Brain microvascular endothelial cell (primary cell): ENCODE measurements around the gene FTL.
A peak's percentile ranks its signal among the peaks of the same experiment; 100 is the strongest.

Experiments used
- DNase-seq: peaks from one replicate; pipeline ENCODE4 v3.0.0-alpha.2; 2020
- H3K27ac ChIP-seq: fragments of 250-450 bp; sonication (Bioruptor Pico); 2 replicates; pipeline ENCODE4 v1.5.1; 2020; ENCODE audit warnings: mild to moderate bottlenecking, moderate library complexity
- H3K27me3 ChIP-seq: fragments of 250-450 bp; sonication (Bioruptor Pico); replicated peaks from 2 replicates; pipeline ENCODE4 v1.5.1; 2020; ENCODE audit warnings: mild to moderate bottlenecking
- H3K36me3 ChIP-seq: fragments of 250-450 bp; sonication (Bioruptor Pico); replicated peaks from 2 replicates; pipeline ENCODE4 v1.5.1; 2020; ENCODE audit warnings: mild to moderate bottlenecking
- H3K4me3 ChIP-seq: 2 replicates; pipeline ENCODE4 v1.5.1; 2011; ENCODE audit warnings: low read depth, mild to moderate bottlenecking, control low read depth, low read length, moderate library complexity
- CTCF ChIP-seq: IDR thresholded peaks from 2 replicates; pipeline ENCODE4 v1.5.1; 2011; ENCODE audit warnings: low read depth, mild to moderate bottlenecking, moderate library complexity, low read length, control low read depth, inconsistent platforms; ENCODE audit errors: missing control alignments
- in situ Hi-C: cut with HindIII; loops from 2 replicates; pipeline ENCODE4 v1.10.0; 2017; ENCODE audit warnings: low sequenced_read_pairs, low pct_ligation_motif_present

FTL gene

DNA sequence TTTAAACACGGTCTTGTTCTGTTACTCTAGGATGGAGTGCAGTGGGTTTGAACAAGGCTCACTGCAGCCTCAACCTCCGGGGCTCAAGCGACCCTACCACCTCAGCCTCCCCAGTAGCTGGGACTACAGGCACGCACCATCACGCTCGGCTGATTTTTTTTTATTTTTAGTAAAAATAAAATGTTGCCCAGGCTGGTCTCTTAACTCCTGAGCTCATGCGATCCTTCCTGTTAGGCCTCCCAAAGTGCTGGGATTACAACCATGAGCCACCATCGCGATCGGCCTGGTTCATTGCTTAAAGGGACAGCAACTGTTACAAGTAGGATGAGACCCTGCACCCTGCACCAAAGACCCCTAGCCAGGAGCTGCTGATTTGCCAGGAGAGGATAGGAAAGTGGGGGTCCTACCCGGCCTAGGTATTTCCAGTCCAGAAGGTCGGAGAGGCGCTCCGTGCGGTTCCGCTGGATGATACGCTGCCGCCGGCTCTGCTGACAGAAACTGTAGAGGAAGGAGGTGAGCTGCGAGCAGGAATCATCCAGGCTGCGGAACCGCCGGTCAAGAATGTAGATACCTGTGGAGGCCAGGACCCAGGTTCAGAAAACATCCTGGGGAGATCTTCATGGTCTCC is 5.1 kb downstream of the FTL start:
- in situ Hi-C loops: no loop called here
- H3K27ac ChIP-seq: no peak overlapping the region
- no peak for TF ChIP-seq CTCF
- no peak overlapping the region for H3K4me3 ChIP-seq
- DNase-seq: no peak
- peaks cover 67% of the 10 kb centered on the region for H3K36me3 ChIP-seq
- no peaks in the 10 kb centered on the region for H3K27me3 ChIP-seq

GRCh38 chr19:48970923-48971395 is 5.8 kb downstream of the FTL start:
- in situ Hi-C loops: no loop called here
- H3K27ac ChIP-seq: no peak overlapping the region
- TF ChIP-seq CTCF: peak; percentile 97
- no peak overlapping the region for H3K4me3 ChIP-seq
- peaks cover 60% of the 10 kb centered on the region for H3K36me3 ChIP-seq
- no peaks in the 10 kb centered on the region for H3K27me3 ChIP-seq
- peak; percentile 62 for DNase-seq

- DNase-seq: no peak
- Histone ChIP-seq H3K27me3 (no peaks in the 10 kb centered on the region), H3K4me3 (no peak overlapping the region), H3K36me3 (peaks cover 25% of the 10 kb centered on the region), H3K27ac (no peak overlapping the region)
- TF ChIP-seq CTCF: peak; percentile 20
- in situ Hi-C loops: no loop called here
These were observed 11.1 kb downstream of the FTL start for GRCh38 chr19:48975947-48976847.

GRCh38 chr19:48977061-48977460 is 12.0 kb downstream of the FTL start:
- H3K27ac ChIP-seq: no peak overlapping the region
- H3K27me3 ChIP-seq: no peaks in the 10 kb centered on the region
- in situ Hi-C loops: no loop called here
- no peak for DNase-seq
- TF ChIP-seq CTCF: no peak
- H3K36me3 ChIP-seq: peaks cover 29% of the 10 kb centered on the region
- H3K4me3 ChIP-seq: no peak overlapping the region

GRCh38 chr19:48982280-48982679 is 17.2 kb downstream of the FTL start:
- in situ Hi-C loops: no loop called here
- no peak overlapping the region for H3K4me3 ChIP-seq
- H3K27me3 ChIP-seq: no peaks in the 10 kb centered on the region
- TF ChIP-seq CTCF: no peak
- DNase-seq: no peak
- peaks cover 51% of the 10 kb centered on the region for H3K36me3 ChIP-seq
- H3K27ac ChIP-seq: no peak overlapping the region
